H9 (cell line): Measurements from ENCODE around the gene RNF217. TPM values are rescaled to one million over a fixed set of nuclear protein-coding genes. Genes with fewer than 3 reads are reported as not detected.

Experiments used
- DNase-seq: peaks from one replicate; pipeline ENCODE4 v3.0.0-alpha.2; 2017
- H2AFZ ChIP-seq: one replicate; pipeline ENCODE4 v1.6.1; 2013; ENCODE audit warnings: mild to moderate bottlenecking, low read length, control low read depth, moderate library complexity
- H2AK5ac ChIP-seq: 2 replicates; pipeline ENCODE4 v1.6.1; 2013; ENCODE audit warnings: low read length, control low read depth, mixed read lengths; ENCODE audit not compliant: insufficient read length
- H2BK120ac ChIP-seq: one replicate; pipeline ENCODE4 v1.6.1; 2013; ENCODE audit warnings: low read depth, mild to moderate bottlenecking, low read length, control low read depth, inconsistent platforms; ENCODE audit not compliant: poor library complexity, severe bottlenecking
- H2BK12ac ChIP-seq: 2 replicates; pipeline ENCODE4 v1.6.1; 2013; ENCODE audit warnings: low read length, control low read depth, mixed read lengths, low read depth; ENCODE audit not compliant: insufficient read length
- H2BK15ac ChIP-seq: 2 replicates; pipeline ENCODE4 v1.6.1; 2013; ENCODE audit warnings: low read depth, low read length, control low read depth
- H2BK20ac ChIP-seq: one replicate; pipeline ENCODE4 v1.6.1; 2013; ENCODE audit warnings: low read depth, mild to moderate bottlenecking, low read length, control low read depth, inconsistent platforms; ENCODE audit not compliant: poor library complexity, severe bottlenecking
- H2BK5ac ChIP-seq: 2 replicates; pipeline ENCODE4 v1.6.1; 2013; ENCODE audit warnings: low read length, control low read depth, mixed read lengths; ENCODE audit not compliant: insufficient read length
- H3K14ac ChIP-seq: 2 replicates; pipeline ENCODE4 v1.6.1; 2013; ENCODE audit warnings: low read length, control low read depth; ENCODE audit not compliant: insufficient read depth
- H3K18ac ChIP-seq: 2 replicates; pipeline ENCODE4 v1.6.1; 2013; ENCODE audit warnings: low read depth, mild to moderate bottlenecking, mixed read lengths, low read length, control low read depth; ENCODE audit not compliant: insufficient read length
- H3K23ac ChIP-seq: 2 replicates; pipeline ENCODE4 v1.6.1; 2013; ENCODE audit warnings: low read length, control low read depth, mixed read lengths, low read depth; ENCODE audit not compliant: insufficient read length
- H3K23me2 ChIP-seq: 2 replicates; pipeline ENCODE4 v1.6.1; 2013; ENCODE audit warnings: low read depth, mild to moderate bottlenecking, mixed read lengths, low read length, control low read depth; ENCODE audit not compliant: insufficient read length, poor library complexity, severe bottlenecking
- H3K27ac ChIP-seq: 2 replicates; pipeline ENCODE4 v1.5.1; 2013; ENCODE audit warnings: low read length, control low read depth, mixed read lengths, low read depth; ENCODE audit not compliant: insufficient read length
- H3K27me3 ChIP-seq: 2 replicates; pipeline ENCODE4 v1.6.1; 2013; ENCODE audit warnings: low read length, control low read depth, inconsistent platforms; ENCODE audit not compliant: insufficient read depth
- H3K4ac ChIP-seq: 2 replicates; pipeline ENCODE4 v1.6.1; 2013; ENCODE audit warnings: low read depth, mild to moderate bottlenecking, control low read depth, inconsistent platforms, low read length, moderate library complexity
- H3K4me1 ChIP-seq: 2 replicates; pipeline ENCODE4 v1.6.1; 2013; ENCODE audit warnings: low read length, control low read depth, inconsistent platforms; ENCODE audit not compliant: insufficient read depth
- H3K4me2 ChIP-seq: 2 replicates; pipeline ENCODE4 v1.6.1; 2013; ENCODE audit warnings: low read length, control low read depth, mixed read lengths; ENCODE audit not compliant: insufficient read length, insufficient read depth
- H3K56ac ChIP-seq: 2 replicates; pipeline ENCODE4 v1.6.1; 2013; ENCODE audit warnings: low read depth, mild to moderate bottlenecking, mixed read lengths, low read length, control low read depth; ENCODE audit not compliant: insufficient read length
- H3K79me1 ChIP-seq: 2 replicates; pipeline ENCODE4 v1.6.1; 2013; ENCODE audit warnings: low read depth, mild to moderate bottlenecking, moderate library complexity, low read length, control low read depth, inconsistent platforms; ENCODE audit not compliant: insufficient read depth, poor library complexity, severe bottlenecking
- H3K79me2 ChIP-seq: 2 replicates; pipeline ENCODE4 v1.6.1; 2013; ENCODE audit warnings: low read length, control low read depth, inconsistent platforms; ENCODE audit not compliant: insufficient read depth
- H3K9ac ChIP-seq: 2 replicates; pipeline ENCODE4 v1.6.1; 2013; ENCODE audit warnings: low read length, control low read depth, mixed read lengths; ENCODE audit not compliant: insufficient read length; ENCODE audit errors: extremely low read depth
- H3K9me3 ChIP-seq: one replicate; pipeline ENCODE4 v1.6.1; 2013; ENCODE audit warnings: low read depth, low read length, inconsistent platforms; ENCODE audit not compliant: control insufficient read depth
- H3T11ph ChIP-seq: one replicate; pipeline ENCODE4 v1.6.1; 2013; ENCODE audit warnings: mild to moderate bottlenecking, low read length, control low read depth, inconsistent platforms
- H4K20me1 ChIP-seq: one replicate; pipeline ENCODE4 v1.6.1; 2013; ENCODE audit not compliant: control insufficient read depth, insufficient read length, insufficient read depth
- H4K5ac ChIP-seq: 2 replicates; pipeline ENCODE4 v1.6.1; 2013; ENCODE audit warnings: low read depth, mild to moderate bottlenecking, mixed read lengths, low read length, control low read depth; ENCODE audit not compliant: insufficient read length
- H4K8ac ChIP-seq: replicated peaks from 2 replicates; pipeline ENCODE4 v1.6.1; 2013; ENCODE audit warnings: low read length, control low read depth, mixed read lengths, low read depth; ENCODE audit not compliant: insufficient read length
- H4K91ac ChIP-seq: 2 replicates; pipeline ENCODE4 v1.6.1; 2013; ENCODE audit warnings: low read depth, mild to moderate bottlenecking, moderate library complexity, mixed read lengths, low read length, control low read depth; ENCODE audit not compliant: insufficient read length
- H3K27ac Mint-ChIP-seq, 3 experiments: 2 replicates in 2 of 3; 3 replicates in 1 of 3; pipeline ENCODE4 v1.8.0; 2020 to 2021; ENCODE audit warnings: mixed read lengths in 3 of 3, mild to moderate bottlenecking in 1 of 3, moderate library complexity in 1 of 3
- H3K27me3 Mint-ChIP-seq: 2 replicates; pipeline ENCODE4 v1.8.0; 2021; ENCODE audit warnings: low read depth, mild to moderate bottlenecking, moderate library complexity, mixed read lengths
- H3K36me3 Mint-ChIP-seq, 3 experiments: 2 replicates in 2 of 3; 3 replicates in 1 of 3; pipeline ENCODE4 v1.8.0; 2020 to 2021; ENCODE audit warnings: low read depth in 3 of 3, mixed read lengths in 3 of 3; ENCODE audit not compliant: insufficient read depth in 1 of 3
- H3K4me1 Mint-ChIP-seq, 2 experiments: 2 replicates each; pipeline ENCODE4 v1.8.0; 2020; ENCODE audit warnings: mixed read lengths in 2 of 2
- H3K4me3 Mint-ChIP-seq, 2 experiments: 2 replicates in 1 of 2; 3 replicates in 1 of 2; pipeline ENCODE4 v1.8.0; 2020 to 2021; ENCODE audit warnings: mild to moderate bottlenecking in 2 of 2, mixed read lengths in 2 of 2, moderate library complexity in 1 of 2
- H3K9me3 Mint-ChIP-seq, 2 experiments: 2 replicates in 1 of 2; 3 replicates in 1 of 2; pipeline ENCODE4 v1.8.0; 2020; ENCODE audit warnings: mild to moderate bottlenecking in 2 of 2, mixed read lengths in 2 of 2, moderate library complexity in 1 of 2
- WGBS: extraction: QIAGEN DNeasy Blood & Tissue Kit; methylation state at CpG from one replicate; pipeline ENCODE4 v1.1.7; 2013; ENCODE audit warnings: missing lambda C conversion rate, low lambda C conversion rate, mixed read lengths; ENCODE audit not compliant: insufficient read length; ENCODE audit errors: extremely low coverage; 5-methylcytosine and 5-hydroxymethylcytosine counted together
- total RNA-seq: library from RNA; stranded (reverse); gene quantifications from 2 replicates; pipeline ENCODE4 v1.2.1, GENCODE V29; 2021
- TF ChIP-seq, protein P1 (sequence below): fragments of 200-600 bp; sonication (generic); conservative IDR thresholded peaks from 3 replicates; pipeline ENCODE4 v1.8.0; 2021; ENCODE audit warnings: antibody characterized with exemption, mild to moderate bottlenecking

RNF217 gene
- total RNA-seq, 1 experiment from 2014 or later: 9.6 TPM

DNA sequence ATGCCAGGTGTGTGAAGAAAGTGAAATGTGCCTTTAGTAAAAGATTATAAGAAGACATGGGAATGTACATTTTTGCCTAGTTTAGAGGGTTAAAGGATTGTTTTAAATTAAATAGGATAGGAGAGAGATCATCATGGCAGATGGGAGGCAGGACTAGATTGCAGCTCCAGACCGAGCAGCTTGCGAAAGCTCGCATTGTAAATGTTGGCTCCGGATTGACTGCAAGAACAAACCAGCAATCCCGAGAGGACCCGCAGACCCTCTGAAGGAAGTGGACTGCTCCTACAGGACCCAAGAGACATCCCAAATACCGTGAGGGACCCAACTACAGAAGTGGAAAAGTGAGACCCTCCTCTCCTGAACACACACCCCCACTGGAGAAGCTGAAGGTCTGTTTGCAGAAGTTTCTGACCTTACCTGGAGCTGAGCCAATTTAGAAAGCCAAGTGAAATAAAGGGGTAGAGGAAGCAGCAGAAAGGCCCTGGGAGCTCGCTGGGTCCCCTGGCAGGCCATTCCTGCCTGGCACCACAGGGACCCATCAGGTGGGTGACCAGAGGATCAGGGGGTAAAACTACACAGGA is 161.3 kb downstream of the RNF217 start:
- Histone ChIP-seq H2BK15ac (no peak overlapping the region), H4K91ac (no peak overlapping the region), H2AK5ac (no peak overlapping the region), H3K14ac (no peak overlapping the region), H4K5ac (no peak overlapping the region), H4K8ac (no peak overlapping the region), H3K79me1 (no peaks in the 10 kb centered on the region), H2BK5ac (no peak overlapping the region), H3T11ph (no peak overlapping the region), H3K23ac (no peak overlapping the region), H3K27ac (no peak overlapping the region), H2BK20ac (no peak overlapping the region), H3K4me1 (no peaks in the 10 kb centered on the region), H3K4me2 (no peak overlapping the region), H3K27me3 (no peaks in the 10 kb centered on the region), H3K18ac (no peak overlapping the region), H2BK12ac (no peak overlapping the region), H3K23me2 (no peaks in the 10 kb centered on the region), H3K9me3 (no peaks in the 10 kb centered on the region), H3K79me2 (no peaks in the 10 kb centered on the region), H3K9ac (no peak overlapping the region), H4K20me1 (no peaks in the 10 kb centered on the region), H2BK120ac (no peak overlapping the region), H2AFZ (no peak overlapping the region), H3K4ac (no peak overlapping the region), H3K56ac (no peak overlapping the region)
- Mint-ChIP-seq H3K27ac (peak overlapping the region in 2 of 3 experiments; percentile 6 to 69; a peak in 2 of 7 replicates), H3K9me3 (peaks cover 9 to 11% of the 10 kb centered on the region in 2 experiments; a peak in 4 of 5 replicates), H3K27me3 (no peaks in the 10 kb centered on the region; the same call in 1 of the 2 replicates), H3K36me3 (peaks cover 6 to 19% (median 7%) of the 10 kb centered on the region in 3 experiments), H3K4me1 (peaks cover 22 to 23% of the 10 kb centered on the region in 2 experiments), H3K4me3 (no peak overlapping the region)
- TF ChIP-seq, protein P1, sequence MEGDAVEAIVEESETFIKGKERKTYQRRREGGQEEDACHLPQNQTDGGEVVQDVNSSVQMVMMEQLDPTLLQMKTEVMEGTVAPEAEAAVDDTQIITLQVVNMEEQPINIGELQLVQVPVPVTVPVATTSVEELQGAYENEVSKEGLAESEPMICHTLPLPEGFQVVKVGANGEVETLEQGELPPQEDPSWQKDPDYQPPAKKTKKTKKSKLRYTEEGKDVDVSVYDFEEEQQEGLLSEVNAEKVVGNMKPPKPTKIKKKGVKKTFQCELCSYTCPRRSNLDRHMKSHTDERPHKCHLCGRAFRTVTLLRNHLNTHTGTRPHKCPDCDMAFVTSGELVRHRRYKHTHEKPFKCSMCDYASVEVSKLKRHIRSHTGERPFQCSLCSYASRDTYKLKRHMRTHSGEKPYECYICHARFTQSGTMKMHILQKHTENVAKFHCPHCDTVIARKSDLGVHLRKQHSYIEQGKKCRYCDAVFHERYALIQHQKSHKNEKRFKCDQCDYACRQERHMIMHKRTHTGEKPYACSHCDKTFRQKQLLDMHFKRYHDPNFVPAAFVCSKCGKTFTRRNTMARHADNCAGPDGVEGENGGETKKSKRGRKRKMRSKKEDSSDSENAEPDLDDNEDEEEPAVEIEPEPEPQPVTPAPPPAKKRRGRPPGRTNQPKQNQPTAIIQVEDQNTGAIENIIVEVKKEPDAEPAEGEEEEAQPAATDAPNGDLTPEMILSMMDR: no peak
- no CpG with 5 or more reads among the region's 8 CpGs for WGBS
- no peak for DNase-seq
